ENCODE measurements around the gene ARIH2.

GRCh38 chr3:48993834-48994233 lies 75.2 kb downstream of the ARIH2 start:
- TF ChIP-seq CTCF (IDR thresholded peaks at IDR 0.05; ENCODE audit: insufficient read depth, low read length, poor library complexity, severe bottlenecking) (no peak), EZH2phosphoT487 (conservative IDR thresholded peaks at IDR 0.05; ENCODE audit: low read length) (no peak)
